HCT116 (cell line): Measurements from ENCODE around the gene NRXN2. TPM values are rescaled to one million over a fixed set of nuclear protein-coding genes. Genes with fewer than 3 reads are reported as not detected.

ENCODE experiments used
- ATAC-seq: fragments of 200-7000 bp; cut with Tn5 transposase; 2 replicates; pipeline ENCODE4 v1.9.1; 2020; ENCODE audit warnings: mild to moderate bottlenecking, moderate library complexity
- BruUV-seq: library from RNA; stranded (reverse); fragments of 400-500 nt; replicated peaks from 2 replicates; lab custom pipeline; 2021; lab: Mats Ljungman, UMichigan
- CTCF ChIA-PET: fragments of 300-600 bp; sonication (Branson Sonifier 250); formaldehyde crosslinking; loops from one replicate; lab custom pipeline; 2021; ENCODE audit warnings: antibody characterized with exemption; lab: Charles Lee
- POLR2A ChIA-PET: fragments of 300-600, 350-600 bp; sonication (Branson Sonifier 250); formaldehyde crosslinking; loops from one replicate; lab custom pipeline; 2021; ENCODE audit warnings: antibody characterized with exemption; lab: Charles Lee
- RAD21 ChIA-PET, 2 experiments: fragments of 300-600 bp; sonication (Branson Sonifier 250); formaldehyde crosslinking; loops; one replicate each; lab custom pipeline; 2023; ENCODE audit warnings: low total read pairs in 2 of 2; ENCODE audit not compliant: uncharacterized antibody in 2 of 2, unreplicated experiment in 2 of 2, low non-redundant PET in 1 of 2; lab: Charles Lee
- DNase-seq: peaks from one replicate; pipeline ENCODE4 v3.0.0-alpha.2; 2010; ENCODE audit warnings: low read depth, low spot score
- H2AFZ ChIP-seq: fragments of 200-600 bp; shearing (Covaris generic), sonication (generic); 2 replicates; pipeline ENCODE4 v1.6.1; 2017; ENCODE audit warnings: low read depth, mixed run types, mixed read lengths, antibody characterized with exemption, low read length; ENCODE audit not compliant: poor library complexity, severe bottlenecking
- H3K27ac ChIP-seq: 2 replicates; pipeline ENCODE4 v1.5.1; 2012; ENCODE audit warnings: low read depth, low read length
- H3K27me3 ChIP-seq: fragments of 200-600 bp; sonication (generic); 2 replicates; pipeline ENCODE4 v1.6.1; 2016; ENCODE audit warnings: mixed run types, low read length, mixed read lengths; ENCODE audit not compliant: insufficient read depth
- H3K36me3 ChIP-seq, 2 experiments: fragments of 200-500 bp in 1 of 2; fragments of 200-600 bp in 1 of 2; sonication (Bioruptor generic) in 1 of 2; sonication (generic) in 1 of 2; 2 replicates each; pipeline versions ENCODE4 v1.5.1 to v1.6.1; 2014 to 2016; ENCODE audit warnings: low read length in 2 of 2, inconsistent platforms in 1 of 2, mixed read lengths in 1 of 2, mixed run types in 1 of 2; ENCODE audit not compliant: insufficient read depth in 2 of 2, control insufficient read depth in 1 of 2
- H3K4me1 ChIP-seq, 2 experiments: fragments of 200-600 bp in 1 of 2; sonication (generic) in 1 of 2; 2 replicates each; pipeline versions ENCODE4 v1.5.1 to v1.6.1; 2012 to 2017; ENCODE audit warnings: low read length in 2 of 2, inconsistent platforms in 1 of 2, mild to moderate bottlenecking in 1 of 2, mixed read lengths in 1 of 2, mixed run types in 1 of 2, moderate library complexity in 1 of 2; ENCODE audit not compliant: insufficient read depth in 2 of 2, control insufficient read depth in 1 of 2
- H3K4me2 ChIP-seq: fragments of 200-600 bp; sonication (generic); 2 replicates; pipeline ENCODE4 v1.6.1; 2017; ENCODE audit warnings: mixed run types, low read length, mixed read lengths
- H3K4me3 ChIP-seq, 2 experiments: fragments of 200-600 bp in 1 of 2; sonication (generic) in 1 of 2; replicated peaks in 1 of 2; 2 replicates each; pipeline ENCODE4 v1.5.1; 2011 to 2016; ENCODE audit warnings: low read length in 2 of 2, control low read depth in 1 of 2, low read depth in 1 of 2, mild to moderate bottlenecking in 1 of 2, mixed read lengths in 1 of 2, mixed run types in 1 of 2
- H3K79me2 ChIP-seq: fragments of 200-600 bp; sonication (generic); 2 replicates; pipeline ENCODE4 v1.6.1; 2017; ENCODE audit warnings: mild to moderate bottlenecking, mixed run types, low read length, moderate library complexity, mixed read lengths; ENCODE audit not compliant: insufficient read depth
- H3K9ac ChIP-seq: fragments of 200-600 bp; sonication (generic); 2 replicates; pipeline ENCODE4 v1.6.1; 2016; ENCODE audit warnings: low read length, mixed read lengths
- H3K9me2 ChIP-seq: fragments of 200-600 bp; sonication (generic), shearing (Covaris generic); 2 replicates; pipeline ENCODE4 v1.6.1; 2017; ENCODE audit warnings: mixed run types, mild to moderate bottlenecking, moderate library complexity; ENCODE audit not compliant: insufficient read depth
- H3K9me3 ChIP-seq, 2 experiments: fragments of 200-500 bp in 1 of 2; fragments of 200-600 bp in 1 of 2; sonication (Bioruptor generic) in 1 of 2; sonication (generic) in 1 of 2; 2 replicates each; pipeline ENCODE4 v1.6.1; 2014 to 2017; ENCODE audit warnings: low read length in 2 of 2, mixed read lengths in 2 of 2, inconsistent platforms in 1 of 2, low read depth in 1 of 2, mild to moderate bottlenecking in 1 of 2, mixed run types in 1 of 2, moderate library complexity in 1 of 2; ENCODE audit not compliant: control insufficient read depth in 1 of 2, insufficient read depth in 1 of 2
- H4K20me1 ChIP-seq: fragments of 200-600 bp; sonication (generic), shearing (Covaris generic); 2 replicates; pipeline ENCODE4 v1.6.1; 2017; ENCODE audit warnings: mixed run types, mild to moderate bottlenecking, moderate library complexity; ENCODE audit not compliant: insufficient read depth
- ELF1 ChIP-seq: IDR thresholded peaks from 2 replicates; pipeline ENCODE4 v1.6.1; 2012; ENCODE audit warnings: low read depth, borderline replicate concordance
- EZH2 ChIP-seq: fragments of 200-600 bp; sonication (generic); IDR thresholded peaks from 2 replicates; pipeline ENCODE4 v1.6.1; 2017; ENCODE audit warnings: antibody characterized with exemption, mixed run types
- FOSL1 ChIP-seq: IDR thresholded peaks from 2 replicates; pipeline ENCODE4 v1.6.1; 2012; ENCODE audit warnings: low read depth
- JUND ChIP-seq: IDR thresholded peaks from 2 replicates; pipeline ENCODE4 v1.6.1; 2012
- MAX ChIP-seq: IDR thresholded peaks from 2 replicates; pipeline ENCODE4 v1.6.1; 2012
- POLR2A ChIP-seq: IDR thresholded peaks from 2 replicates; pipeline ENCODE4 v1.7.0; 2011; ENCODE audit warnings: borderline replicate concordance; ENCODE audit not compliant: insufficient read depth, insufficient read length; ENCODE audit errors: extremely low read depth
- RAD21 ChIP-seq: IDR thresholded peaks from 2 replicates; pipeline ENCODE4 v1.6.1; 2012; ENCODE audit warnings: low read depth, mild to moderate bottlenecking
- SIN3A ChIP-seq: IDR thresholded peaks from 2 replicates; pipeline ENCODE4 v1.6.1; 2012; ENCODE audit warnings: low read depth
- intact Hi-C: fragments of 100-400 bp; cut with micrococcal nuclease; formaldehyde crosslinking; loops from 2 replicates; pipeline ENCODE4 v1.10.0; 2022
- total RNA-seq: library from RNA; stranded (reverse); gene quantifications from one replicate; pipeline ENCODE4 v1.2.1, GENCODE V29; 2021; ENCODE audit not compliant: unreplicated experiment
- TF ChIP-seq, protein P1 (sequence below): IDR thresholded peaks from 2 replicates; pipeline ENCODE4 v1.6.1; 2012
- TF ChIP-seq, protein P2 (sequence below), 3 experiments: fragments of 200-600 bp in 1 of 3; sonication (generic) in 1 of 3; IDR thresholded peaks in 2 of 3; conservative IDR thresholded peaks in 1 of 3; 2 replicates each; pipeline ENCODE4 v1.5.1; 2012 to 2017; ENCODE audit warnings: low read depth in 2 of 3, low read length in 2 of 3, antibody characterized with exemption in 1 of 3, borderline replicate concordance in 1 of 3, control low read depth in 1 of 3, mild to moderate bottlenecking in 1 of 3, mixed read lengths in 1 of 3, mixed run types in 1 of 3, moderate library complexity in 1 of 3; ENCODE audit not compliant: insufficient read depth in 1 of 3
- TF ChIP-seq, protein P3 (sequence below): IDR thresholded peaks from 2 replicates; pipeline ENCODE4 v1.6.1; 2011; ENCODE audit warnings: mild to moderate bottlenecking, low read length, moderate library complexity; ENCODE audit not compliant: insufficient replicate concordance; ENCODE audit errors: extremely low read depth

NRXN2 gene
- total RNA-seq, 1 experiment from 2014 or later: 1.5 TPM

- intact Hi-C loops: no loop called here
- no peaks in the 10 kb centered on the region for H3K4me1 ChIP-seq
- ATAC-seq: peak; percentile 65
- BruUV-seq: no TSS peak
- RAD21 ChIA-PET: no interaction called here
- CTCF ChIA-PET: interaction anchor here (0.6 to 2.4 kb wide), 3 partner anchors 13 to 1003 kb away, joined by 3 to 10 read pairs (median 5); no protein-coding TSS in a partner anchor
- no peak overlapping the region for H3K9ac ChIP-seq
- H3K4me3 ChIP-seq: no peak overlapping the region
- no peaks in the 10 kb centered on the region for H4K20me1 ChIP-seq
- H3K4me2 ChIP-seq: no peak overlapping the region
- no peak overlapping the region for H3K27ac ChIP-seq
- no peak for DNase-seq
- POLR2A ChIA-PET: no interaction called here
- no peaks in the 10 kb centered on the region for H3K36me3 ChIP-seq
- no peak for TF ChIP-seq SIN3A
- H3K79me2 ChIP-seq: no peaks in the 10 kb centered on the region
- H2AFZ ChIP-seq: no peak overlapping the region
- H3K9me3 ChIP-seq: no peaks in the 10 kb centered on the region
- H3K27me3 ChIP-seq: peaks cover 18% of the 10 kb centered on the region
- no peaks in the 10 kb centered on the region for H3K9me2 ChIP-seq
Measured at GRCh38 chr11:64643256-64643881, 79.6 kb downstream of the NRXN2 start.

GRCh38 chr11:64642871-64643255 is 80.1 kb downstream of the NRXN2 start:
- Histone ChIP-seq H3K4me3 (no peak overlapping the region), H3K4me2 (no peak overlapping the region), H3K79me2 (no peaks in the 10 kb centered on the region), H3K27ac (no peak overlapping the region), H2AFZ (no peak overlapping the region), H4K20me1 (no peaks in the 10 kb centered on the region), H3K9me3 (no peaks in the 10 kb centered on the region), H3K27me3 (peaks cover 18% of the 10 kb centered on the region), H3K9ac (no peak overlapping the region), H3K36me3 (no peaks in the 10 kb centered on the region), H3K9me2 (no peaks in the 10 kb centered on the region), H3K4me1 (no peaks in the 10 kb centered on the region)
- intact Hi-C loops: no loop called here
- ChIA-PET POLR2A (no interaction called here), CTCF (interaction anchor here (0.6 to 2.4 kb wide), 3 partner anchors 13 to 1002 kb away, joined by 3 to 10 read pairs (median 5); no protein-coding TSS in a partner anchor), RAD21 (no interaction called here)
- no peak for DNase-seq
- BruUV-seq: no TSS peak
- ATAC-seq: no peak
- TF ChIP-seq FOSL1: no peak
- TF ChIP-seq, protein P1, sequence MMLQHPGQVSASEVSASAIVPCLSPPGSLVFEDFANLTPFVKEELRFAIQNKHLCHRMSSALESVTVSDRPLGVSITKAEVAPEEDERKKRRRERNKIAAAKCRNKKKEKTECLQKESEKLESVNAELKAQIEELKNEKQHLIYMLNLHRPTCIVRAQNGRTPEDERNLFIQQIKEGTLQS: no peak
- TF ChIP-seq MAX: no peak
- TF ChIP-seq, protein P2, sequence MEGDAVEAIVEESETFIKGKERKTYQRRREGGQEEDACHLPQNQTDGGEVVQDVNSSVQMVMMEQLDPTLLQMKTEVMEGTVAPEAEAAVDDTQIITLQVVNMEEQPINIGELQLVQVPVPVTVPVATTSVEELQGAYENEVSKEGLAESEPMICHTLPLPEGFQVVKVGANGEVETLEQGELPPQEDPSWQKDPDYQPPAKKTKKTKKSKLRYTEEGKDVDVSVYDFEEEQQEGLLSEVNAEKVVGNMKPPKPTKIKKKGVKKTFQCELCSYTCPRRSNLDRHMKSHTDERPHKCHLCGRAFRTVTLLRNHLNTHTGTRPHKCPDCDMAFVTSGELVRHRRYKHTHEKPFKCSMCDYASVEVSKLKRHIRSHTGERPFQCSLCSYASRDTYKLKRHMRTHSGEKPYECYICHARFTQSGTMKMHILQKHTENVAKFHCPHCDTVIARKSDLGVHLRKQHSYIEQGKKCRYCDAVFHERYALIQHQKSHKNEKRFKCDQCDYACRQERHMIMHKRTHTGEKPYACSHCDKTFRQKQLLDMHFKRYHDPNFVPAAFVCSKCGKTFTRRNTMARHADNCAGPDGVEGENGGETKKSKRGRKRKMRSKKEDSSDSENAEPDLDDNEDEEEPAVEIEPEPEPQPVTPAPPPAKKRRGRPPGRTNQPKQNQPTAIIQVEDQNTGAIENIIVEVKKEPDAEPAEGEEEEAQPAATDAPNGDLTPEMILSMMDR (IDR thresholded peaks at IDR 0.05 in 2 of 3, conservative IDR thresholded peaks at IDR 0.05 in 1 of 3; ENCODE audit: borderline replicate concordance in 1 of 3, insufficient read depth in 1 of 3, low read depth in 2 of 3, low read length in 2 of 3): no peak
- TF ChIP-seq ELF1: no peak
- TF ChIP-seq JUND: no peak
- TF ChIP-seq, protein P3, sequence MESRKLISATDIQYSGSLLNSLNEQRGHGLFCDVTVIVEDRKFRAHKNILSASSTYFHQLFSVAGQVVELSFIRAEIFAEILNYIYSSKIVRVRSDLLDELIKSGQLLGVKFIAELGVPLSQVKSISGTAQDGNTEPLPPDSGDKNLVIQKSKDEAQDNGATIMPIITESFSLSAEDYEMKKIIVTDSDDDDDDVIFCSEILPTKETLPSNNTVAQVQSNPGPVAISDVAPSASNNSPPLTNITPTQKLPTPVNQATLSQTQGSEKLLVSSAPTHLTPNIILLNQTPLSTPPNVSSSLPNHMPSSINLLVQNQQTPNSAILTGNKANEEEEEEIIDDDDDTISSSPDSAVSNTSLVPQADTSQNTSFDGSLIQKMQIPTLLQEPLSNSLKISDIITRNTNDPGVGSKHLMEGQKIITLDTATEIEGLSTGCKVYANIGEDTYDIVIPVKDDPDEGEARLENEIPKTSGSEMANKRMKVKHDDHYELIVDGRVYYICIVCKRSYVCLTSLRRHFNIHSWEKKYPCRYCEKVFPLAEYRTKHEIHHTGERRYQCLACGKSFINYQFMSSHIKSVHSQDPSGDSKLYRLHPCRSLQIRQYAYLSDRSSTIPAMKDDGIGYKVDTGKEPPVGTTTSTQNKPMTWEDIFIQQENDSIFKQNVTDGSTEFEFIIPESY: no peak
- TF ChIP-seq RAD21: no peak
- TF ChIP-seq SIN3A: no peak
- no peak for TF ChIP-seq EZH2
- no peak for TF ChIP-seq POLR2A
